ENCODE measurements around the gene VEZF1. TPM values are rescaled to one million over a fixed set of nuclear protein-coding genes. Genes with fewer than 3 reads are reported as not detected.
A peak's percentile ranks its signal among the peaks of the same experiment; 100 is the strongest.
"Not testable (repeated sequence)": the region's sequence is repeated elsewhere in the genome, so short reads cannot be mapped to it uniquely, and the experiment has no call there.

VEZF1 gene
- total RNA-seq, 1 donor from 2014 or later, result 71.1 TPM

- not testable (repeated sequence) for DNase-seq
These were observed 13.8 kb downstream of the VEZF1 start for GRCh38 chr17:57974053-57974824.

GRCh38 chr17:57972151-57972550, 15.9 kb downstream of the VEZF1 start:
- no peak for DNase-seq

- no peak for DNase-seq
These were observed 16.5 kb downstream of the VEZF1 start for GRCh38 chr17:57971572-57971971.

- no peak for DNase-seq
These were observed 17.3 kb downstream of the VEZF1 start for GRCh38 chr17:57970710-57971109.

GRCh38 chr17:57968456-57968855, 19.6 kb downstream of the VEZF1 start:
- no peak for DNase-seq

- DNase-seq, result no peak
These were observed 21.2 kb downstream of the VEZF1 start for GRCh38 chr17:57966875-57967274.

- no peak for DNase-seq
These were observed 21.8 kb downstream of the VEZF1 start for GRCh38 chr17:57966246-57966645.

- DNase-seq, result no peak
These were observed 22.4 kb downstream of the VEZF1 start for GRCh38 chr17:57965521-57966160.

- DNase-seq, result no peak
These were observed 24.9 kb downstream of the VEZF1 start for GRCh38 chr17:57963149-57963511.

- no peak for DNase-seq
These were observed 25.5 kb downstream of the VEZF1 start for GRCh38 chr17:57962279-57963148.

GRCh38 chr17:57959929-57960328, 28.1 kb downstream of the VEZF1 start:
- DNase-seq, result no peak

- DNase-seq, result not testable (repeated sequence)
These were observed 29.7 kb downstream of the VEZF1 start for GRCh38 chr17:57958391-57958790.

GRCh38 chr17:57957886-57958285, 30.2 kb downstream of the VEZF1 start:
- DNase-seq, result no peak

- no peak for DNase-seq
These were observed 30.8 kb downstream of the VEZF1 start for GRCh38 chr17:57957120-57957850.

GRCh38 chr17:57956291-57957119, 31.5 kb downstream of the VEZF1 start:
- no peak for DNase-seq

- peak; percentile 49 for DNase-seq
These were observed 32.7 kb downstream of the VEZF1 start, which contains the start of gene CUEDC1 for GRCh38 chr17:57955183-57955931. Gene CUEDC1, minus strand, starts transcription at chr17:57955412. Its CDS starts 69,848 bp downstream, at chr17:57885564.

GRCh38 chr17:57954397-57955182, 33.5 kb downstream of the VEZF1 start:
- DNase-seq, result no peak

GRCh38 chr17:57953705-57954396, 34.2 kb downstream of the VEZF1 start:
- DNase-seq, result no peak

- no peak for DNase-seq
These were observed 34.8 kb downstream of the VEZF1 start for GRCh38 chr17:57953219-57953618.
